ENCODE results near the gene KIF26B. TPM values are rescaled to one million over a fixed set of nuclear protein-coding genes. Genes with fewer than 3 reads are reported as not detected.

Gene KIF26B
- total RNA-seq, 3 donors from 2014 or later: 0.14 to 3.2 (median 0.39) TPM

- intact Hi-C loops (cut with DNase I, micrococcal nuclease): no loop called here
Observed at GRCh38 chr1:245475126-245475525, 320.3 kb downstream of the KIF26B start.

GRCh38 chr1:245475961-245476516 is 321.3 kb downstream of the KIF26B start:
- DNase-seq (no peak), ATAC-seq (no peak)
- intact Hi-C loops (cut with DNase I, micrococcal nuclease): no loop called here
- no peak for TF ChIP-seq CTCF (IDR thresholded peaks at IDR 0.05)
- Histone ChIP-seq H3K4me3 (no peak overlapping the region), H3K36me3 (ENCODE audit: low read depth) (no peaks in the 10 kb centered on the region), H3K9me3 (no peaks in the 10 kb centered on the region), H3K4me1 (ENCODE audit: low read depth) (no peaks in the 10 kb centered on the region)

More at GRCh38 chr1:245475126-245475525, 320.3 kb downstream of the KIF26B start:
- Histone ChIP-seq H3K4me3 (no peak overlapping the region), H3K4me1 (ENCODE audit: low read depth) (no peaks in the 10 kb centered on the region), H3K9me3 (no peaks in the 10 kb centered on the region), H3K36me3 (ENCODE audit: low read depth) (no peaks in the 10 kb centered on the region)
- DNase-seq: no peak
- TF ChIP-seq CTCF (IDR thresholded peaks at IDR 0.05): no peak
- no peak for ATAC-seq

GRCh38 chr1:245477941-245478340 is 323.2 kb downstream of the KIF26B start:
- no peaks in the 10 kb centered on the region for H3K9me3 ChIP-seq
- H3K4me3 ChIP-seq: no peak overlapping the region
- TF ChIP-seq CTCF (IDR thresholded peaks at IDR 0.05): no peak
- no peaks in the 10 kb centered on the region for H3K36me3 ChIP-seq (ENCODE audit: low read depth)
- DNase-seq (no peak), ATAC-seq (no peak)
- intact Hi-C loops (cut with DNase I, micrococcal nuclease): no loop called here
- H3K4me1 ChIP-seq (ENCODE audit: low read depth): no peaks in the 10 kb centered on the region

GRCh38 chr1:245480393-245481120 is 325.8 kb downstream of the KIF26B start:
- no peak for TF ChIP-seq CTCF (IDR thresholded peaks at IDR 0.05)
- Histone ChIP-seq H3K4me3 (no peak overlapping the region), H3K9me3 (no peaks in the 10 kb centered on the region), H3K36me3 (ENCODE audit: low read depth) (no peaks in the 10 kb centered on the region), H3K4me1 (ENCODE audit: low read depth) (no peaks in the 10 kb centered on the region)
- ATAC-seq (no peak), DNase-seq (no peak)
- intact Hi-C loops (cut with DNase I, micrococcal nuclease): no loop called here

GRCh38 chr1:245481261-245481660 is 326.5 kb downstream of the KIF26B start:
- intact Hi-C loops (cut with DNase I, micrococcal nuclease): no loop called here
- no peaks in the 10 kb centered on the region for H3K4me1 ChIP-seq (ENCODE audit: low read depth)
- H3K4me3 ChIP-seq: no peak overlapping the region
- TF ChIP-seq CTCF (IDR thresholded peaks at IDR 0.05): no peak
- H3K9me3 ChIP-seq: no peaks in the 10 kb centered on the region
- no peak for ATAC-seq
- no peak for DNase-seq
- no peaks in the 10 kb centered on the region for H3K36me3 ChIP-seq (ENCODE audit: low read depth)
